Neural crest cell (in vitro differentiated cells): Measurements from ENCODE around the gene ADGRL2. TPM values are rescaled to one million over a fixed set of nuclear protein-coding genes. Genes with fewer than 3 reads are reported as not detected.
A peak's percentile ranks its signal among the peaks of the same experiment; 100 is the strongest.

Source experiments
- DNase-seq: peaks from one replicate; pipeline ENCODE4 v3.0.0; 2021; ENCODE audit warnings: low read depth, mixed read lengths, low spot score
- H3K27ac Mint-ChIP-seq: one replicate; pipeline ENCODE4 v1.8.0; 2021; ENCODE audit warnings: mild to moderate bottlenecking, mixed read lengths; ENCODE audit not compliant: unreplicated experiment
- H3K27me3 Mint-ChIP-seq: 2 replicates; pipeline ENCODE4 v1.8.0; 2021; ENCODE audit warnings: low read depth, mild to moderate bottlenecking, mixed read lengths
- H3K36me3 Mint-ChIP-seq: 2 replicates; pipeline ENCODE4 v1.8.0; 2021; ENCODE audit warnings: low read depth, mild to moderate bottlenecking, mixed read lengths
- H3K4me1 Mint-ChIP-seq: 2 replicates; pipeline ENCODE4 v1.8.0; 2021; ENCODE audit warnings: mixed read lengths
- H3K4me3 Mint-ChIP-seq: one replicate; pipeline ENCODE4 v1.8.0; 2021; ENCODE audit warnings: mild to moderate bottlenecking, mixed read lengths
- H3K9me3 Mint-ChIP-seq: 2 replicates; pipeline ENCODE4 v1.8.0; 2021; ENCODE audit warnings: mixed read lengths
- total RNA-seq: library from RNA; stranded (reverse); gene quantifications from 2 replicates; pipeline ENCODE4 v1.2.1, GENCODE V29; 2021
- TF ChIP-seq, protein P1 (sequence below): fragments of 200-600 bp; sonication (generic); conservative IDR thresholded peaks from 2 replicates; pipeline ENCODE4 v1.5.0; 2021; ENCODE audit warnings: antibody characterized with exemption, mild to moderate bottlenecking

The ADGRL2 gene
- total RNA-seq, 1 donor from 2014 or later: 170 TPM

DNA sequence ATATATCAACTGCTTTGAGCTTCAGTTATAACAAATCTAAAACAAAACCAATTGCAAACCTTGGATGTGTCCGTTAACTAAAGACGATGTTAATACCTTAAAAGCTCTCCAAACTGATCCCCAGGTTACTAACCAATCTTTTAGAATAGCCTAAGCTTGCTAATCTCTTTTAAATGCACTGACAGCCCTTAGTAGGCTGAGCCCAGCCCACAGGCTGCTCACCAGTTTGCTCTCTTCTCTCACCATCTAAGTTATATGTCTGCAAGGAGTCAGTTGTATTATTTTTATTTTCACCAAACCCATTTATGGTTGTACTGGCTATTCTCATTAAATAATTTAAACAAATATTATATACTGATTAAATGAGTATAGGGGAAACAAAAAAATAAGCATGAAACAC is 199.5 kb downstream of the ADGRL2 start:
- Mint-ChIP-seq H3K9me3 (no peaks in the 10 kb centered on the region), H3K4me3 (no peak overlapping the region), H3K4me1 (peaks cover 7% of the 10 kb centered on the region), H3K36me3 (no peaks in the 10 kb centered on the region), H3K27ac (no peak overlapping the region), H3K27me3 (no peaks in the 10 kb centered on the region)
- no peak for DNase-seq
- TF ChIP-seq, protein P1, sequence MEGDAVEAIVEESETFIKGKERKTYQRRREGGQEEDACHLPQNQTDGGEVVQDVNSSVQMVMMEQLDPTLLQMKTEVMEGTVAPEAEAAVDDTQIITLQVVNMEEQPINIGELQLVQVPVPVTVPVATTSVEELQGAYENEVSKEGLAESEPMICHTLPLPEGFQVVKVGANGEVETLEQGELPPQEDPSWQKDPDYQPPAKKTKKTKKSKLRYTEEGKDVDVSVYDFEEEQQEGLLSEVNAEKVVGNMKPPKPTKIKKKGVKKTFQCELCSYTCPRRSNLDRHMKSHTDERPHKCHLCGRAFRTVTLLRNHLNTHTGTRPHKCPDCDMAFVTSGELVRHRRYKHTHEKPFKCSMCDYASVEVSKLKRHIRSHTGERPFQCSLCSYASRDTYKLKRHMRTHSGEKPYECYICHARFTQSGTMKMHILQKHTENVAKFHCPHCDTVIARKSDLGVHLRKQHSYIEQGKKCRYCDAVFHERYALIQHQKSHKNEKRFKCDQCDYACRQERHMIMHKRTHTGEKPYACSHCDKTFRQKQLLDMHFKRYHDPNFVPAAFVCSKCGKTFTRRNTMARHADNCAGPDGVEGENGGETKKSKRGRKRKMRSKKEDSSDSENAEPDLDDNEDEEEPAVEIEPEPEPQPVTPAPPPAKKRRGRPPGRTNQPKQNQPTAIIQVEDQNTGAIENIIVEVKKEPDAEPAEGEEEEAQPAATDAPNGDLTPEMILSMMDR: no peak

DNA sequence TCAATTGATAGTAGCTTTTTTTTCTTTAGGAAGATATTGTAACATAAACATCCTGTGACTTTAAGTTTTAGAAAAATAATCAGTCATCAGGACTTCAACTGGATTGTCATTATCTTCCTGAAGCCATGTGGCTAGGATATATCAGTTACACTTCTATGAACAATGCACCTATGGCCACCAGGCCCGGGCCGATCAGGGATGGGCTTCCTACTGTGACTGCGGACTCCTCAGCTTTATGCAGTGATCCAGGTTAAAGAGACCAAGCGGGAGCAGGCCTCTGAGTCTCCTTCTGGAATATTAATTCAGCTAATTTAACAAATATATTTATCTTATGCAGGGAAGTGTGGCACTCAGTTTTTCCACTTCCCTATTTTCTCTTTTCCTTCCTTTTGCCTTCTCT is 200.6 kb downstream of the ADGRL2 start:
- Mint-ChIP-seq H3K36me3 (no peaks in the 10 kb centered on the region), H3K4me1 (peaks cover 14% of the 10 kb centered on the region), H3K27me3 (no peaks in the 10 kb centered on the region), H3K4me3 (no peak overlapping the region), H3K9me3 (no peaks in the 10 kb centered on the region), H3K27ac (no peak overlapping the region)
- no peak for DNase-seq
- TF ChIP-seq, protein P1: no peak

DNA sequence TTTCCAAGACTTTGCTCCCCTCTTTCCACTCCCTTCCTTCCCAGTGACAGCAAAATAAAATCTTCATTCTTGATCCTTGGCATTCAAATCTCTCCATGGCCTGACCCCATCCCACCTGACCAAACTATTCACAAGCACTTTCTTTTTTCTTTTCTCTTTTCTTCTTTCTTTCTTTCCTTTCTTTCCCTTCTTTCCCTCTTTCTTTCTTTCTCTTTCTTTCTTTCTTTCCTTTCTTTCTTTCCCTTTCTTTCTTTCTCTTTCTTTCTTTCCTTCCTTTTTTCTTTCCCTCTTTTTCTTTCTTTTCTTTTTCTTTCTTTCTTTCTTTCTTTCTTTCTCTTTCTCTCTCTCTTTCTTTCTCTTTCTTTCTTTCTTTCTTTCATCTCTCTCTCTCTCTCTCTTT is 207.1 kb downstream of the ADGRL2 start:
- no peak for DNase-seq
- H3K27ac Mint-ChIP-seq: no peak overlapping the region
- H3K9me3 Mint-ChIP-seq: peaks cover 8% of the 10 kb centered on the region
- no peaks in the 10 kb centered on the region for H3K27me3 Mint-ChIP-seq
- no peak overlapping the region for H3K4me3 Mint-ChIP-seq
- TF ChIP-seq, protein P1: no peak
- peaks cover 10% of the 10 kb centered on the region for H3K4me1 Mint-ChIP-seq
- H3K36me3 Mint-ChIP-seq: no peaks in the 10 kb centered on the region

DNA sequence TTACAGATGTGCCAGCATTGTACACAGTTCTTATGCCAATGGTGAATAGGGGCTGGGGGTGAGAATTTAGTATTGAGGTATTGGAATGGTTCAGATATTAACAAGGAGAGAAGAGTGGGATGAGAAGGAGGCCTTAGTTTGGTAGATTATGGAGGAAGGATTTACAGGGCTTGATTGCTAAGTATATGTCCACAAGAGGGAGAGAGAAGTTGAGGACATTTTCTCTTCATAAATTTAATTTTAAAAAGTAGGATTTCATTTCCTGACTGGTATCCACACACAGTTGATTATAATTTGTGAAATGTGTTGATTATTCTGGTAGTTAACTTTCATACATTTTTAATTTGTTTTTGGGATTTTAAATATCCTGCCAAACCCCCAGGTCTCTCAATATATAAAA is 213.0 kb downstream of the ADGRL2 start:
- Mint-ChIP-seq H3K27ac (no peak overlapping the region), H3K4me1 (no peaks in the 10 kb centered on the region), H3K27me3 (no peaks in the 10 kb centered on the region), H3K36me3 (no peaks in the 10 kb centered on the region), H3K4me3 (no peak overlapping the region), H3K9me3 (peaks cover 8% of the 10 kb centered on the region)
- no peak for DNase-seq
- TF ChIP-seq, protein P1: peak; percentile 40

DNA sequence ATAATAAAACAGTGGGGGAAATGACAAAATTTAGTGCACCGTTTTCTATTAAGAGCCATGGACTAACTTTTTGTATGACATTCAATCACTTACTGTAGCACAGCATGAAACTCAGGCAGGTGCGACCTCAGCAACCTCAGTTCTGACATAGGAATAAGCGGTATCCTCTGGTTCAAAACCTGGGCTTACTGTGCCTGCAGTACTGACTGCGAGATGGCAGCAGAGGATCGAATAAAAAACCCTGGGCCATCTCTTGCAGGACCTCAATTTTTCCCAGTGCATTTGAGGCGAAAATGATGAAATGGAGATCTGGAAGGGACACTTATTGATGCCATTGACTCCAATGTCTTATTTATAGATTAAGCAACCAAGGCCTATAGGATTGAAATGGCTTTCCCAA is 214.7 kb downstream of the ADGRL2 start:
- TF ChIP-seq, protein P1: no peak
- no peak for DNase-seq
- no peaks in the 10 kb centered on the region for H3K4me1 Mint-ChIP-seq
- no peak overlapping the region for H3K4me3 Mint-ChIP-seq
- peaks cover 5% of the 10 kb centered on the region for H3K36me3 Mint-ChIP-seq
- no peak overlapping the region for H3K27ac Mint-ChIP-seq
- no peaks in the 10 kb centered on the region for H3K27me3 Mint-ChIP-seq
- peaks cover 9% of the 10 kb centered on the region for H3K9me3 Mint-ChIP-seq

DNA sequence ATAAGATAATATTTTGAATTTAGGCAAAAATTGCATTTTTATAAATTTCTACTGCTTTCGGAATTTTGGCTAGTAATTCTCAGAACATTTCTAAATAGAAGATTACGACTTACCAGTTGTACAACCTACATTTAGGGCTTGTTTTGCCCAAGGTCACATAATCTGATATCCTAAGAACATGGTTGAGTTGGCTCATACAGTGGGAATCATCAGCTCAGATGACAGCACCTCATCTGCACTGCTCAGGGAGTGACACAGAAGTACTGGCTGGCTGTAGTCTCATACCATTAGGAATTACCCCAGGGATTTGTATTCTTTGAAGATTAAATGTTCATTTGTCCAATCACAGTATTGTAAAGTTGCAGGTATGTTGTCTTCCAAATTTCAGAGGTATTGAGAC is 217.6 kb downstream of the ADGRL2 start:
- Mint-ChIP-seq H3K4me3 (no peak overlapping the region), H3K27ac (no peak overlapping the region), H3K27me3 (no peaks in the 10 kb centered on the region), H3K4me1 (no peaks in the 10 kb centered on the region), H3K9me3 (peaks cover 8% of the 10 kb centered on the region), H3K36me3 (peaks cover 5% of the 10 kb centered on the region)
- TF ChIP-seq, protein P1: no peak
- DNase-seq: no peak
